HG03442 (cell line): ENCODE data around the gene APH1A.
"Not testable (repeated sequence)": the region's sequence is repeated elsewhere in the genome, so short reads cannot be mapped to it uniquely, and the experiment has no call there.

Experiments
- ATAC-seq: cut with Tn5 transposase; IDR thresholded peaks from one replicate; pipeline ENCODE4 v1.9.1; 2021; ENCODE audit warnings: mild to moderate bottlenecking, moderate library complexity; ENCODE audit not compliant: unreplicated experiment

APH1A gene

GRCh38 chr1:150268705-150269403, at the start of gene APH1A:
Gene APH1A (minus strand): TSS chr1:150269016. CDS start chr1:150268810, 206 bp downstream.
- peak; percentile 89 for ATAC-seq

- ATAC-seq = not testable (repeated sequence)
Observed at GRCh38 chr1:150314691-150315090, 45.9 kb upstream of the APH1A start.

GRCh38 chr1:150311762-150312161, 42.9 kb upstream of the APH1A start:
- ATAC-seq = no peak

- no peak for ATAC-seq
Observed at GRCh38 chr1:150309758-150310508, 41.1 kb upstream of the APH1A start.

- not testable (repeated sequence) for ATAC-seq
Observed at GRCh38 chr1:150308585-150308984, 39.8 kb upstream of the APH1A start.

GRCh38 chr1:150302902-150303301, 34.1 kb upstream of the APH1A start:
- ATAC-seq = no peak

- ATAC-seq = no peak
Observed at GRCh38 chr1:150302338-150302737, 33.5 kb upstream of the APH1A start.

- ATAC-seq = no peak
Observed at GRCh38 chr1:150299716-150300115, 30.9 kb upstream of the APH1A start.

- ATAC-seq = no peak
Observed at GRCh38 chr1:150295476-150295875, 26.7 kb upstream of the APH1A start.

GRCh38 chr1:150293433-150294253, 24.8 kb upstream of the APH1A start, which contains the start of gene MRPS21:
Gene MRPS21 (plus strand): TSS chr1:150293861. CDS start chr1:150294367, 506 bp downstream.
- ATAC-seq = peak; percentile 96

GRCh38 chr1:150288822-150289221, 20.0 kb upstream of the APH1A start:
- ATAC-seq = no peak

GRCh38 chr1:150288382-150288781, 19.6 kb upstream of the APH1A start:
- ATAC-seq = no peak

GRCh38 chr1:150283260-150283659, 14.4 kb upstream of the APH1A start:
- ATAC-seq = no peak

- no peak for ATAC-seq
Observed at GRCh38 chr1:150282558-150282958, 13.7 kb upstream of the APH1A start.

- ATAC-seq = peak; percentile 71
Observed at GRCh38 chr1:150281758-150282557, 13.1 kb upstream of the APH1A start, which contains the start of gene CIART. Gene CIART (plus strand): TSS chr1:150282554. CDS start chr1:150283268, 714 bp downstream.

GRCh38 chr1:150281221-150281757, 12.5 kb upstream of the APH1A start:
- no peak for ATAC-seq

- ATAC-seq = no peak
Observed at GRCh38 chr1:150280138-150280707, 11.4 kb upstream of the APH1A start.

GRCh38 chr1:150273311-150273710, 4.5 kb upstream of the APH1A start:
- no peak for ATAC-seq

GRCh38 chr1:150271291-150271959, 2.6 kb upstream of the APH1A start:
- no peak for ATAC-seq
